Skin of body (tissue), 2 donors: ENCODE measurements around the gene SIGLEC15. TPM values are rescaled to one million over a fixed set of nuclear protein-coding genes. Genes with fewer than 3 reads are reported as not detected.
"Not testable (repeated sequence)": the region's sequence is repeated elsewhere in the genome, so short reads cannot be mapped to it uniquely, and the experiment has no call there.

ENCODE experiments used
- DNase-seq: peaks from one replicate; lab custom pipeline; 2025; lab: John Stamatoyannopoulos, UW
- total RNA-seq: library from RNA; depleted of rRNA; stranded (reverse); fragments of >200 nt; gene quantifications from one replicate; pipeline ENCODE4 v1.2.3, GENCODE V29; 2014

Gene SIGLEC15
- total RNA-seq: not detected

GRCh38 chr18:45825258-45826044 lies at the start of gene SIGLEC15:
SIGLEC15 (plus strand) TSS chr18:45825675; CDS start chr18:45825729, 54 bp downstream.
- no peak for DNase-seq

DNA sequence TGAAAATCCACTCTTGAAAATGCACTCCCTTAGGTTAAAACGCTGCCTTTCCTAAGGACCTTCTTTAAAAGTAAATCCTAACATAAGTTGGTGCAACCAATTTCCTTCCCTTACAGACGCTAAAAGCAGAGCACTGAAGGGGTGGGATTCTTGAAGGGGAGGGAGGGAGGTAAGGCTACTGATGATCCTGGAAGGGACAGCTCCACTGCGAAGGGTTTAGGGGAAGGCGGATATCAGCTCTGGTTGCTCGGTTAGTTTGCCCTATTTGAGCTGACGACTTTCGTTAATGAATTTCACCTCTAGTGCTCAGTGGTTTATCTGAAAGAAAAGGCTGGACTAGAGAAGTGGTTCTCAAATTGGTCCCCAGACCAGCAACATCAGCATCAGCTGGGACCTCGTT lies 49.7 kb upstream of the SIGLEC15 start:
- DNase-seq: no peak

GRCh38 chr18:45777393-45777792 lies 48.1 kb upstream of the SIGLEC15 start:
- DNase-seq: no peak

DNA sequence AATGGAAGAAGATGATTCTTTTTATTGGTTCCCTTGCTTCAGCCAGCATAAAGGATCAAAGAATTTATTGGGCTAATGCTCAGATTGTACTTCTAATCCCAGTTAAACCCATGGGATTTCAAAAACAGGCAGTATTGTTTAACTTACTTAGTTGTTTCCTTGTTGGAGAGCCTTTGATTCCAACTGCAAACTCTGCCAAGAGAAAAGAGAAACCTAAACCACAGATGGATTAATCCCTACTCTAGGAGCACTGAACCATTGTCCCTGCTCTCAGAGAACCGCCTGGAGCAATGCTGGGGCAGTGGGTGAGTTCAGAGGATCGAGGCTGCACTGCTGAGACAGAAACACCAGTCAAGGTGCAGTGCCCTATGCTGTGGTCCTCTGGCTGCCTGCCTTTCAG lies 44.9 kb upstream of the SIGLEC15 start:
- DNase-seq: no peak

- DNase-seq: no peak
These were observed 42.8 kb upstream of the SIGLEC15 start for GRCh38 chr18:45782662-45783061.

- no peak for DNase-seq
These were observed 42.1 kb upstream of the SIGLEC15 start for GRCh38 chr18:45783097-45784075.

DNA sequence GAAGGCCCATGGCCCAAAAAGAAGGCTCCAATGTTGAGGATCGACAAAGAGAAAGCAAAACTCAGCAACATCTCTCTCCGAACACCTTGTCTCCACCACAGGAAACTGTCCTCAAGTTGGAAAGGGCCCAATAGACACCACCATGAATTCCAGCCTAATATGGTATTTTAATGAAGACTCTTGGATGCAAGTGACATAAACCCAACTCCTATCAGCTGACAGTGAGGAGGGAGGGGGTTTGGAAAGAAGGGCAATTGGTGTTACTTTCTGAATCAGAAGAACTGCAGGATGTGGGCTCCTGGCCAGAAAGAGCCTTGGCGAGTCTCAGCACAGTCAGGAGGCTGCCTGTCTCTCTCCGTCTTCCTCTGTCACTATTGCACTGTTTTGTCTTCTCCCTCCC lies 40.3 kb upstream of the SIGLEC15 start:
- DNase-seq: no peak

DNA sequence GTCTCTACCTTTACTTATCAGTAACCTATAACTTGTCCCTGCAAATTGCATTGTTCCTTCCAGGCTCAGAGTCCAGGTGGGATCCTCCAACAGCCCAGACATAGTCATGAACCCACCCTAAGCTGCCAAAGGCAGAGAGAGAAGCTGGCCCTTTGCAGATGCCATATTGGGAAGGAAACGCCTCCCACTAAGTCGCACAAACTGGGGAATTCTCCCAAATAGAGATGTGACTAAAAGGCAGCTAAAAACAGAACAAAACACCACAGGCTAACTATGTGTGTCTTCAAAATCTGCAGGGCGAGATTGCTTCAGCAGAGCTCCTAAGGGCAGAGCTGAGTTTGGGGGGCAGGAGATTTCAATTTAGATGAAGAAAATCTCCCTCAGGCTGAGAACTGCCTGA lies 38.5 kb upstream of the SIGLEC15 start:
- DNase-seq: no peak

- no peak for DNase-seq
These were observed 38.1 kb upstream of the SIGLEC15 start for GRCh38 chr18:45787346-45787745.

GRCh38 chr18:45788861-45789260 lies 36.6 kb upstream of the SIGLEC15 start:
- DNase-seq: no peak

DNA sequence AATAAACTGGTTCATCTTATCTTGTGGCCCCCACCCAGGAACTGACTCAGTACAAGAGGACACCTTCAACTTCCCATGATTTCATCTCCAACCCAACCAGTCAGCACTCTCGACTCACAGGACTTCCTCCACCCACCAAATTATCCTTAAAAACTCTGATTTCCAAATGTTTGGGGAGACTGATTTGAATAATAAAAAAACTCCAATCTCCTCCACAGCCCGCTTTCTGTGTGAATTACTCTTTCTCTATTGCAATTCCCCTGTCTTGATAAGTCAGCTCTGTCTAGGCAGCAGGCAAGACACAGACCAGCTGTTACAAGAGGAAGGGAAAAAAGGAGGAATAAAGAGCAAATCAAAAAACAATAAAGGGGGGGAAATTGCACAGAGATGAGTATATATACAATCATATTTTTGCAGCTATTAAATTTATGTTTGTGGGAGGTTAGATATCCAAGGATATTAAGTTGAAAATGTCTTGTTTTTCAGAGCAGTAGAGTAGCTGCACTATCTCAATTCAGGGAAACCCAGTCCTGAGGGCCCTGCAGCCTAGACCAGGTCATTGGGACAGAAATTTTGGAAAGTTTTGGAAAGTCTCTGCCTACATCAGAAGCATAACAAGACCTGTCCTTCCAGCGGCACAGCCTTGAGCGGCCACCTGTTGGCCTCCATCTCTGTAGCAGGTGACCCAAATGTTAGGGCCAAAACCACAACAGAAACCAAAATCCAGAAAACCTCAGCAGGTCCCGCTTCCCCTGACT lies 32.8 kb upstream of the SIGLEC15 start:
- no peak for DNase-seq

GRCh38 chr18:45793264-45793965 lies 32.1 kb upstream of the SIGLEC15 start:
- no peak for DNase-seq

- DNase-seq: no peak
These were observed 24.0 kb upstream of the SIGLEC15 start for GRCh38 chr18:45801416-45802004.

GRCh38 chr18:45802814-45803492 lies 22.5 kb upstream of the SIGLEC15 start:
- no peak for DNase-seq

- no peak for DNase-seq
These were observed 19.9 kb upstream of the SIGLEC15 start for GRCh38 chr18:45805551-45805950.

GRCh38 chr18:45806226-45806625 lies 19.2 kb upstream of the SIGLEC15 start:
- no peak for DNase-seq

GRCh38 chr18:45807144-45807543 lies 18.3 kb upstream of the SIGLEC15 start:
- DNase-seq: not testable (repeated sequence)

- DNase-seq: not testable (repeated sequence)
These were observed 10.7 kb upstream of the SIGLEC15 start for GRCh38 chr18:45814733-45815132.

- DNase-seq: no peak
These were observed 7.9 kb upstream of the SIGLEC15 start for GRCh38 chr18:45817543-45817942.

DNA sequence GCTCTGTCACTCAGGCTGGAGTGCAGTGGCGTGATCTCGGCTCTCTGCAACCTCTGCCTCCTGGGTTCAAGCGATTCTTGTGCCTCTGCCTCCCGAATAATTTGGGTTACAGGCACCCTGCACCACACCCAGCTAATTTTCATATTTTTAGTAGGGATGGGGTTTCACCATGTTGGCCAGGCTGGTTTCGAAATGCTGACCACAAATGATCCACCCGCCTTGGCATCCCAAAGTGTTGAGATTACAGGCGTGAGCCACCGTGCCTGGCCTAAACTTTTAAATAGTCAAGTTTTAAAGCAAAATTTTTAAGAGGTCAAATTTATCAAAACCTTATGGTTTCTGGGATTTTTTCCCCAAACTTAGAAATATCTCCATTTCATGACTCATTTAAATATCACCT lies 6.7 kb upstream of the SIGLEC15 start:
- DNase-seq: not testable (repeated sequence)
